Colonic mucosa (tissue), 4 donors: ENCODE results near the gene FBRSL1. TPM values are rescaled to one million over a fixed set of nuclear protein-coding genes. Genes with fewer than 3 reads are reported as not detected.

ENCODE experiments used
- DNase-seq: peaks from one replicate; pipeline ENCODE4 v3.0.0-alpha.2; 2020
- H3K27ac ChIP-seq: fragments of 200-600 bp; one replicate; pipeline ENCODE4 v1.8.0; 2021
- H3K27me3 ChIP-seq: fragments of 200-600 bp; one replicate; pipeline ENCODE4 v1.8.0; 2021
- H3K36me3 ChIP-seq: fragments of 200-600 bp; one replicate; pipeline ENCODE4 v1.8.0; 2021
- H3K4me1 ChIP-seq: fragments of 200-600 bp; one replicate; pipeline ENCODE4 v1.8.0; 2021; ENCODE audit warnings: mild to moderate bottlenecking
- H3K4me3 ChIP-seq: fragments of 200-600 bp; one replicate; pipeline ENCODE4 v1.8.0; 2021
- H3K9ac ChIP-seq, 2 donors: one replicate each; pipeline ENCODE4 v1.7.0; 2013; ENCODE audit warnings: control low read depth in 2 of 2, low read depth in 2 of 2, low read length in 2 of 2
- H3K9me3 ChIP-seq: fragments of 200-600 bp; one replicate; pipeline ENCODE4 v1.8.0; 2021
- intact Hi-C: fragments of 100-400 bp; cut with DNase I; formaldehyde crosslinking; loops from one replicate; pipeline ENCODE4 v1.14.1; 2022
- total RNA-seq, 2 donors: library from RNA; stranded (reverse); fragmentation: NEBNext Ultra II Directional in 1 of 2; extraction: Animal tissue kit (Norgen Biotek cat#: 25700) in 1 of 2; gene quantifications; one replicate each; pipeline ENCODE4 v1.2.1, GENCODE V29; 2021
- TF ChIP-seq, protein P1 (sequence below): fragments of 200-600 bp; IDR thresholded peaks from one replicate; pipeline ENCODE4 v1.8.0; 2022; ENCODE audit warnings: antibody characterized with exemption, mild to moderate bottlenecking
- donor health status: healthy.
- donor health status: DM: no; HTN: no; CAD: no.
- donor health status: DM: no; HTN: no; CAD: no.

Gene FBRSL1
- total RNA-seq, 2 donors from 2014 or later, result 51.9 to 101 TPM

DNA sequence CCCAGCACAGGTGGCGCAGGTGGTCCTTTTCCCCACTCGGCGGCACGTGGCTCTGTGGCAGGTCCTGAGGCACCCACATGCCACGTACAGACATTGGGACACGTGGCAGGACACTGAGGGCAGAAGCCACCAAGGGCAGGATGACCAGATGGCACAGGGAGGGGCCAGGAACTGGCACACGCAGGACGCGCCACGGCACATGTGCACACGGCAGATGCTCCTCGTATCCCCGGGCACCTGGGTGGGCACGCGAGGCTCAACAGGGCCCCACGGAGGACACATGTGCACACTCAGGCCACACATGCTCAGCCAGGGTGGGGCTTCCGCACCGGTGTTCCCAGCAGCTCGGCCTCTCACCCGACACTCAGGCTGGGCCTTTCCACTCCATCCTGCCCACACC, 52.0 kb downstream of the FBRSL1 start:
- intact Hi-C loops, result no loop called here
- H3K9ac ChIP-seq, result no peak overlapping the region
- no peaks in the 10 kb centered on the region for H3K4me1 ChIP-seq

DNA sequence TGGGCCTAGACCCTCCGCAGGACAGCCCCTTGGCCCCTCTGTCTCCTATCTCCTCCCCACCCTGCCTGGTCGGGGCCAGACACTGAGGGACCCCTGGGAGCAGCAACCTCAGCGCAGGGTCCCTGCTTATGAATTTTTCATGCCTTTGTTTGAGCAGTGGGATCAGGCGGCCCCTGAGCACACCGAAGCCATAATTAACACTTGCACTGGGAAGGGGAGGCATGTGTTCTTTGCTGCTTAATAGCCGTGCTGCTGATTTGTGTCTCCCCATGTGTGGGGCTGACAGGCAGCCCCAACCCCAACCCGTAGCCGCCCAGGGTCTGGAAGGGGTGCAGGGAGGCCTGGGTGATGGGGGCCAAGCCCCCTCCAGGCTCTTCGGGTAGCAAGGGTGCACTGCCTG, 52.7 kb downstream of the FBRSL1 start:
- no peaks in the 10 kb centered on the region for H3K9me3 ChIP-seq
- no peaks in the 10 kb centered on the region for H3K4me1 ChIP-seq
- intact Hi-C loops, result no loop called here
- no peak overlapping the region for H3K9ac ChIP-seq
- DNase-seq, result no peak
- H3K27ac ChIP-seq, result no peak overlapping the region
- TF ChIP-seq, protein P1, sequence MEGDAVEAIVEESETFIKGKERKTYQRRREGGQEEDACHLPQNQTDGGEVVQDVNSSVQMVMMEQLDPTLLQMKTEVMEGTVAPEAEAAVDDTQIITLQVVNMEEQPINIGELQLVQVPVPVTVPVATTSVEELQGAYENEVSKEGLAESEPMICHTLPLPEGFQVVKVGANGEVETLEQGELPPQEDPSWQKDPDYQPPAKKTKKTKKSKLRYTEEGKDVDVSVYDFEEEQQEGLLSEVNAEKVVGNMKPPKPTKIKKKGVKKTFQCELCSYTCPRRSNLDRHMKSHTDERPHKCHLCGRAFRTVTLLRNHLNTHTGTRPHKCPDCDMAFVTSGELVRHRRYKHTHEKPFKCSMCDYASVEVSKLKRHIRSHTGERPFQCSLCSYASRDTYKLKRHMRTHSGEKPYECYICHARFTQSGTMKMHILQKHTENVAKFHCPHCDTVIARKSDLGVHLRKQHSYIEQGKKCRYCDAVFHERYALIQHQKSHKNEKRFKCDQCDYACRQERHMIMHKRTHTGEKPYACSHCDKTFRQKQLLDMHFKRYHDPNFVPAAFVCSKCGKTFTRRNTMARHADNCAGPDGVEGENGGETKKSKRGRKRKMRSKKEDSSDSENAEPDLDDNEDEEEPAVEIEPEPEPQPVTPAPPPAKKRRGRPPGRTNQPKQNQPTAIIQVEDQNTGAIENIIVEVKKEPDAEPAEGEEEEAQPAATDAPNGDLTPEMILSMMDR, result no peak
- no peaks in the 10 kb centered on the region for H3K27me3 ChIP-seq
- no peaks in the 10 kb centered on the region for H3K36me3 ChIP-seq
- no peak overlapping the region for H3K4me3 ChIP-seq

More for the DNA sequence above, 52.0 kb downstream of the FBRSL1 start:
- no peaks in the 10 kb centered on the region for H3K27me3 ChIP-seq
- H3K9me3 ChIP-seq, result no peaks in the 10 kb centered on the region
- TF ChIP-seq, protein P1, result no peak
- DNase-seq, result no peak
- no peaks in the 10 kb centered on the region for H3K36me3 ChIP-seq
- H3K4me3 ChIP-seq, result no peak overlapping the region
- no peak overlapping the region for H3K27ac ChIP-seq

DNA sequence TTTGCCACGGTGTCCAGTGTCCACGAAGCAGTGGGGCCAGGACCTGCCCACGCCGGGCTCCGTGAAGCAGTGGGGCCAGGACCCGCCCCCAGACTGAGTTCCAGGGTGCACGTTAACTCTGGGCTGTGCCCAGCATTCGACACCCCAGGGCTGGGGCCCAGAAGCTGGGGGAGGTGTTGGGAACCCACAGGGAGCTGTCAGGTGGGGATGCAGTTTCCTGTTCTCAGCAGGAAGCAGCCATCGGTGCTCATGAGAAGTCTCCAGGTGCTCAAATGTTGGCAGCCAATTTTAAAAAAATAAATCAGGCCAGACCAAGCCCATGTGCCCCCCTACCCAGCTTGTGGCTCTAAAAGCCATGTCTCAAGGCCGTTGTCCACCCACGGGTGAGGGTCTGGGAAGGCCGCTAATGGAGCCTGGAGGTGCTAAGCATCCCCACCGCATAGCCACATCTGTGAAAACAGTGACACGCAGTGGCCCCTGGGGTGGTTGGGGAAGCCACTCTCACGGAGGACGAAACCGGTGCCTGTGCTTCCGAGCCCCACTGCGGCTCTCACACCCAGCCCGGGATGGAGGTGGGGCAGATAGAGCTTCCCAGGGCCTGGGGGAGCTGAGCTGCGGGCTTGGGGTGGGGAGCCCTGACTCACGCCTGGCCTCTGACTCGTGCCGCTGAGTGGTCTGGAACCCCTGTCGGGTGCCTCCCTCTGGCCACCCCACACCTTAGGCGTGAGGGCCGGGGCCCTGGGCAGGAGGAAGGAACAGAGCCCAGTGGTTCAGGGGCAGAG, 53.5 kb downstream of the FBRSL1 start:
- H3K36me3 ChIP-seq, result no peaks in the 10 kb centered on the region
- H3K9me3 ChIP-seq, result no peaks in the 10 kb centered on the region
- no peak for DNase-seq
- no peaks in the 10 kb centered on the region for H3K4me1 ChIP-seq
- no peak overlapping the region for H3K27ac ChIP-seq
- no peak overlapping the region for H3K4me3 ChIP-seq
- TF ChIP-seq, protein P1, result no peak
- intact Hi-C loops, result no loop called here
- H3K9ac ChIP-seq, result no peak overlapping the region
- H3K27me3 ChIP-seq, result no peaks in the 10 kb centered on the region

DNA sequence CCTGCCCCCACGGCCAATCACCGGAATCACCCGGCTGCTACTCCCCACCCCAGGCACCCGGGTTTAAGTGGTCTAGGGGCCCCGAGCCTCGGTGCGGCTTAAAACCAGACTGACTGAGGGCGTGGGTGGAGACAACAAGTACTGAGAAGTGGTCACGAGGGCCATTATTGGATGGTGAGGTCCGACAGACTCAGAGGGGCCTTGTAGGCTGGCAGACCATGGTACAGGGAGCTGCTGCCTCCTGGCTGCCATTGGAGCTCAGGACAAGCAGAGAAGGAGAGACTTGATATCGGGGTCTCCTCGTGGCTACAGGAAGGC, 54.1 kb downstream of the FBRSL1 start:
- Histone ChIP-seq H3K36me3 (no peaks in the 10 kb centered on the region), H3K27ac (no peak overlapping the region), H3K9ac (no peak overlapping the region), H3K9me3 (no peaks in the 10 kb centered on the region), H3K4me1 (no peaks in the 10 kb centered on the region), H3K4me3 (no peak overlapping the region), H3K27me3 (no peaks in the 10 kb centered on the region)
- TF ChIP-seq, protein P1, result no peak
- intact Hi-C loops, result no loop called here
- no peak for DNase-seq

DNA sequence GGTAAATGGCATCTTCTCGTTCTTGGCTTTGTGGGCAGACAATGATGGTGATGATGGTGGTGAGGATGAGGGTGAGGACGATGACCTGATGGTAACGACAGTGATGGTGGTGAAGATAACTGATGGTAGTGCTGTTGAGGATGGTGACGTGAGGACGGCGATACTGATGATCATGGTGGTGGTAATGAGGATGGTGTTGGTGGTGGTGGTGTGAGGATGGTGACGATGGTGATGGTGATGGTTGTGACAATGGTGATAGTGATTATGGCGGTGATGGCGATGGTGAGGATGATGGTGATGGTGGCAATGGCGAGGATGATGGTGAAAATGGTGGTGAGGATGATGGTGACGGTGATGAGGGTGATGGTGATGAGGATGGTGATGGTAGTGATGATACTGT, 54.5 kb downstream of the FBRSL1 start:
- Histone ChIP-seq H3K36me3 (no peaks in the 10 kb centered on the region), H3K9ac (no peak overlapping the region), H3K27me3 (no peaks in the 10 kb centered on the region), H3K4me1 (no peaks in the 10 kb centered on the region), H3K27ac (no peak overlapping the region), H3K4me3 (no peak overlapping the region), H3K9me3 (no peaks in the 10 kb centered on the region)
- TF ChIP-seq, protein P1, result no peak
- intact Hi-C loops, result no loop called here
- DNase-seq, result no peak
